Metanephros (tissue), 2 donors: ENCODE measurements around the gene LEFTY2. TPM values are rescaled to one million over a fixed set of nuclear protein-coding genes. Genes with fewer than 3 reads are reported as not detected.

Experiments
- small RNA-seq: library from RNA; depleted of rRNA; stranded (forward); fragments of <200 nt; gene quantifications from one replicate; pipeline ENCODE3, GENCODE V24; 2014; ENCODE audit warnings: low replicate concordance
- total RNA-seq: library from RNA; depleted of rRNA; stranded (reverse); fragments of >200 nt; gene quantifications from one replicate; pipeline ENCODE4 v1.2.3, GENCODE V29; 2014

LEFTY2 gene, protein sequence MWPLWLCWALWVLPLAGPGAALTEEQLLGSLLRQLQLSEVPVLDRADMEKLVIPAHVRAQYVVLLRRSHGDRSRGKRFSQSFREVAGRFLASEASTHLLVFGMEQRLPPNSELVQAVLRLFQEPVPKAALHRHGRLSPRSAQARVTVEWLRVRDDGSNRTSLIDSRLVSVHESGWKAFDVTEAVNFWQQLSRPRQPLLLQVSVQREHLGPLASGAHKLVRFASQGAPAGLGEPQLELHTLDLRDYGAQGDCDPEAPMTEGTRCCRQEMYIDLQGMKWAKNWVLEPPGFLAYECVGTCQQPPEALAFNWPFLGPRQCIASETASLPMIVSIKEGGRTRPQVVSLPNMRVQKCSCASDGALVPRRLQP
- 0.58 TPM for total RNA-seq

DNA sequence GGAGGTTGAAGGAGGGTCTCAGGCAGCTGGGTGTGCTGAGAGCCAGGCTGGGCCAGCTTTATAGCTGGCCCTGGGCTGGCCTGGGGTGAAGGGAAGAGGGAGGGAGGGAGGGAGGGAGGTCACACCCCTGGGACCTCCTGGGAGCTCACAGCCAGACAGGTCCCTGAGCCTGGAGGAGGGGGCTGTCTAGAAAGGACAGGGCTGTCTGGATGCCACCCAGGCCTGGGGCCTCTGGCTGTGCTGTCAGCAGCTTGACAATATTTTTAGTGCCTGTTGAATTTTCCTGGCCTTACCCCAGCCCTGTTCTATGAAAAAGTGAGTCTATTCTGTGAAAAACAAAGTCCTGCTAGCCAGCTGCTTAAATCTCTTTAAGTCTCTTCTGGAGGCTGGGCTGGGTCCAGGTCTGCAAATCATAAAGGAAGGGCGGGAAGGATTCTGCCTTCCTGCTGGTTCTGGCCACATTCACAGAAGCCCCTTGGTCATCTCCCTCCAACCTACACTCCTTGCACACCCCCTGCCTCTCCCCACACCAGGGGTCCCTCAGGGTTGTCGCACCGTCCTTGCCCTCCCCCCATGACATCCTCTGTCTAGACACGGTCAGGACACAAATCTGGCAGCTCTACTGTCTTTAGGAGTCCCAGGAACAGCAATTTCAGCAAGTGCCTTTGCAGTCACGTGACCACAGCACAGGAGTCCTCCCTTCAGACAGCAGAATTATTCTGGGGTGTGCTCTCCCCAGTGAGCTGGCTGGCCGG is at the start of gene LEFTY2:
TSS of gene LEFTY2 (minus strand) at position 34 of the 755 bp plus-strand sequence. CDS start 80 bp downstream, outside the sequence.

GRCh38 chr1:225923692-225924555 is 17.1 kb downstream of the LEFTY2 start, which contains the start of gene PYCR2:
Gene PYCR2, minus strand, starts transcription at chr1:225924250. Its CDS starts 140 bp downstream, at chr1:225924110.

DNA sequence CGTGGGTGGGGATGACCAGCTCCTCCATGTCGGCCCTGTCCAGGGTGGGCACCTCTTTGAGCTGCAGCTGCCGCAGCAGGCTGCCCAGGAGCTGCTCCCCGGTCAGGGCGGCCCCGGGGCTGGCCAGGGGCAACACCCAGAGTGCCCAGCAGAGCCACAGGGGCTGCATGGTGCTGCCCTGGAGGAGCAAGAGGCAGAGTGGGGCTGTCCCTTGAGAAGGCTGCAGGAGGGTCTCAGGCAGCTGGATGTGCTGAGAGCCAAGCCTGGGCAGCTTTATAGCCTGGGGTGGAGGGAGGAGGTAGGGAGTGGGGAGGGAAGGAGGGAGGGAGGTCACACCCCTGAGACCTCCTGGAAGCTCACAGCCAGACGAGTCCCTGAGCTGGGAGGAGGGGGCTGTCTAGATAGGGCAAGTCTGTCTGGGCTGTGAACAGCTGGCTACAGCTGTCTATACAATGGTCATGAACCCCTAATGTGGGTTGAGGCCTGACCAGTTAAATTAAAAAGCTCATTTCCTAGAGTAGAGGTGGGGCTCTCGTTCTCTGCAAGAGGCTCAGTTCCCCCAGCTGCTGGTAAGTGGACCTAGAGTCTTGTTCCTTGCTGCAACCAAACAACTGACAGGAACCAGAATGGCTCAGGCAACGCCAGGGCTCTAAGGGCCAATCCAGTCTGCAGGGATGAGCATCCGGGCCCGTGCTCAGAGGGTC is 52.0 kb downstream of the LEFTY2 start, which contains the start of gene LEFTY1:
TSS of gene LEFTY1 (minus strand) at position 249 of the 704 bp plus-strand sequence. CDS start at position 169, 80 bp downstream.

Small RNA genes within 50 kb of the gene (small RNA-seq; reads per million reads assigned to genes)
- gene AL117348.1 = not detected
- not detected for gene NDUFA3P3

Other genes with a start within 250 kb of the LEFTY2 start
- gene SRP9, start 163.4 kb downstream of the LEFTY2 start, total RNA-seq = 221 TPM
- 35.4 TPM for gene EPHX1, start 131.1 kb downstream of the LEFTY2 start, total RNA-seq
- 70.2 TPM for gene TMEM63A, start 58.8 kb downstream of the LEFTY2 start, total RNA-seq
- gene LEFTY1, start 52.1 kb downstream of the LEFTY2 start, total RNA-seq = 3.9 TPM
- 37.7 TPM for gene PYCR2, start 17.0 kb downstream of the LEFTY2 start, total RNA-seq
- gene SDE2, start 58.1 kb upstream of the LEFTY2 start, total RNA-seq = 28.0 TPM
- 550 TPM for gene H3-3A, start 121.5 kb upstream of the LEFTY2 start, total RNA-seq
- gene ACBD3, start 245.5 kb upstream of the LEFTY2 start, total RNA-seq = 36.1 TPM